NCI-H345 treated with DMSO at 0.1 percent for 48 hours (cell line): ENCODE results near the gene PAQR9.

Source experiments
- DNase-seq: peaks from one replicate; lab custom pipeline; 2025; ENCODE audit not compliant: unreplicated experiment; lab: John Stamatoyannopoulos, UW

The PAQR9 gene

GRCh38 chr3:142983318-142983717, 19.8 kb upstream of the PAQR9 start:
- DNase-seq, result no peak

- DNase-seq, result no peak
Measured at GRCh38 chr3:142982038-142982773, 18.7 kb upstream of the PAQR9 start.

DNA sequence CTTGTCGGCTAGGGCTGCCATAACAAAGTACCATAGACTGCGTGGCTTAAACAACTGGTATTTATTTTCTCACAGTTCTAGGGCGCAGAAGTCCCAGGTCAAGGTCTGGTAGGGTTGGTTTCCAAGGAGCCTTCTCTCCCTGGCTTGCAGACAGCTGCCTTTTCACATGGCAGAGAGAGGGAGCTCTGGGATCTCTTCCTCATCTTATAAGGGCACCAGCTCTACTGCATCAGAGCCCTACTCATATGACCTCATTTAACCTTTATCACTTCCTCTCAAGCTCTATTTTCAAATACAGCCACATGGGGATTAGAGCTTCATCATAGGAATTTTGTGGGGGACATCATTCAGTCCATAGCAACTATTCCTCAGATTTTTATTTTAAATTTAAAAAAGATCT, 17.6 kb upstream of the PAQR9 start:
- no peak for DNase-seq

- DNase-seq, result no peak
Measured at GRCh38 chr3:142977399-142977728, 13.9 kb upstream of the PAQR9 start.

GRCh38 chr3:142976621-142977398, 13.3 kb upstream of the PAQR9 start:
- DNase-seq, result no peak

DNA sequence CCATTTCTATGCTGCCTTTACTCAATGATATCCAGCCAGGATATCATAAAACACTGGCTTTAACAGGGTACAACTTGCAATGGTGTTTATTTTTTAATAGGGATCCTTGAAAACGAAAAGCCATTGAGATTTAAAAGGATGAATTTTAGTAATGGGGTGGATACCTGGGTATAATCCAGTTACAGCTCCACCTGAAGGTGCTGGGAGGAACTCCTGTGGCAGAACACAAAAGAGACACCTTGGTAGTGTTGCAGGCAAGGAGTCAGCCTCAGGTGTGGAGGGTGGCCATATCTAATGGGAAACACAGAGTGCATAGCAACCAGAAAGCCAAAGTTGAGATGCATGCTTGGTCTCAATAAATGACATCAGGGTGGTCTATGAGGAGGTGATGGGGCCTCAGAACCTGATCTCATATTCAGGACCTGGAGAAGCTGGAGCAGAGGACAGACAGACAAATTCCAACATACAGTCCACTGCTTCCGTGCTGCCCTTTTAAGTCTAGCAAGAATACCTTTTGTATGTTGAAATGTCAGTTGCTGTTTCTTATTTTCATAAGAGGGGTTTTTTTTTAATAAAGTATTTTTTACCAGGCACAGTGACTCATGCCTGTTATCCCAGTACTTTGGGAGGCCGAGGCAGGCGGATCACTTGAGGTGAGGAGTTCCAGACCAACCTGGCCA, 12.0 kb upstream of the PAQR9 start:
- no peak for DNase-seq

DNA sequence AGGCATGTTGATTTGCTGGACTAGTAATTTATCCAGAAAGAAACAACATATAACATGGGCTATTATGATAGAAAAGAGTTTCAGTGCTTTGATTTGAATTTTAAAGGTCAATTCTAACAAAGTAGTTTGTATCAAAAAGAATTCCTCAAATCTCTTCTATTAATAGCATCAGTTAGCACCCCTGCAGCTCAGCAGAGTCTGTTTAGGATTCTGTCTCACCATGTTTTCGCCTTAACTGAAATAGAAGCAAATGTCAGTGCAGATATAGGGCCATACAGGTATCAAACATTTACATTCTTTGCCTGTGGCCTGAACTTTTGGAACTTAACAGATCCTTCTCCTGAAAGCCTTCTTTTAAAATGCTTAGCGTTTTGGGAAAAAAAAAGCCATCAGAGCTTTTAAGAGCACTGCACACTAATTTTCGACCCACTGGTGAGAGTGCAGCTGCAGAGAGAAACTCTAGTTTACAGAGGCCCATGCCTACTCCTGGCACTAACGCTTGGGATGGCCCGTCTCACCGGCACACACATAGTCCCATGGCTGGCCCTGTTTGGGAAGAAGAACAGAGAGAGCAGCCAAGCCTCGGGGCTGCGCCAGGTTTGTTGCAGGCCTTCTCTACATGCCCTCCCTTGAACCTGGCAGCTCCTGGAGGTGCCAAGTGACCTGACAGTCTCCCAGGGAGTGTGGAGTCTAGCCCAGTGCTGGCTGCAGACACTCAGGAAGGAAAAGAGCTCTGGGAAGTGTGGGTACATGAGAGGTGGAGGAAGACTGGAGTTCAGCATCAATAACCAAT, 9.9 kb upstream of the PAQR9 start:
- no peak for DNase-seq

DNA sequence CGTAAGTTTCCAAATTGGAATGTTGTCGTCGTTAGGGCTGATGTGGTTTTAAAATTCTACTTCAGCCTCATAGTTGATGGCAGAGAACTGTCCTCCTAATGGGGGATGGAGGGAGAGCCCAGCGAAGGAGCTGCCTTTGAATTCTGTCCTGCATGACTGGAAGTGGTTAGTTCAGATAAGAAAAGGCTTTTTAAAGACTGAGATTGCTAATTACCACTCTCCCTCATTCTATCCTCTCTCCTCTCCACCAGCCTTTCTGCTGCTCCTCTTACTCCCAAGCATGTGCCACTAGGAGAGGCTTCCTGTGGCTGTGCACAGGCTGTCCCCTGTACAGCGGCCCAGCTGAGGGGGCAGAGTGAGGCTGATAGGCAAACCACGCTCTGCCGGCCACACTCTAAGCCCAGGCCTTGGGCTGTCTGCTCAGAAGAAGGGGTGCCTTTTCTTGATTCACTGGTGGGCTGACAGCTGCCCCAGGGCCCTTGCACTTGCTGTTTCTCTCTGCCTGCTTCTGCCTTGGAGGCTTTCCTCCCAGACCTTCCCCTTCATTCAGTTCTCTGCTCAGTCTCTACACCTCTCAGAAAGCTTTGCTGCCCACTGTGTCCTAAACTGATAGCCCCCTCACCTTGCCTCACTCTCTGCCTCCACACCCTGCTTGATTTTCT, 8.7 kb upstream of the PAQR9 start:
- no peak for DNase-seq

DNA sequence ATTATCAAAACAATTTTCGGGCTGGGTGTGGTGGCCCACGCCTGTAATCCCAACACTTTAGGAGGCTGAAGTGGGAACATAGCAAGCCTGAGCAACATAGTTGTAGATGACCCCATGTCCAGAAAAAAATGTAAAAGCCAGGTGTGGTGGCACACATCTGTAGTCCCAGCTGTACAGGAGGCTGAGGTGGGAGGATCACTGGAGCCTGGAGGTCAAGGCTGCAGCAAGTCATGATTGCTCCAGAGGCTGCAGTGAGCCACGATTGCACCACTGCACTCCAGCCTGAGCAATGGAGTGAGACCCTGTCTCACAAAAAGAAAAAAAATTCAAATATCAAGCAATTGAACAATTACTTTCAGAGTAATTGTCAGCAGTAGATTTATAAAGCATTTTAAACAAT, 8.0 kb upstream of the PAQR9 start:
- no peak for DNase-seq

GRCh38 chr3:142968319-142969025, 5.0 kb upstream of the PAQR9 start:
- no peak for DNase-seq

DNA sequence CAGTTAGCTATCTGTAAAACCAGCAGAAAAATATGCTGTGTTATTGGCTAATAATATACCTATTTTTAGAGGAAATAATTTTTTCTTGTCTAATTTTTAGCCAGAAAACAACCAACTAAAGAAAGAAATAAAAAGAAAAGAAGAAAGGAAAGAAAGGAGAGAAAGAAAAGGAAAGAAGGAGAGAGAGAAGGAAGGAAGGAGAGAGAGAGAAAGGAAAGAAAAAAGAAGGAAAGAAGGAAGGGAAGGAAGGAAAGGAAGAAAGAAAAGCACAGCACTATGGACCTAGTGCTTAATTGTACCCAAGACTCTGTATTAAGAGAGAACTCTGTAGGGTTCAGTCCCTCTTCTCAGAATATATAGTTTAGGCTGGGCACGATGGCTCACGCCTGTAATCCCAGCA, 3.3 kb upstream of the PAQR9 start:
- DNase-seq, result no peak

- no peak for DNase-seq
Measured at GRCh38 chr3:142965581-142965980, 2.1 kb upstream of the PAQR9 start.

- DNase-seq, result no peak
Measured at GRCh38 chr3:142963234-142963515, 299 bp downstream of the PAQR9 start.

DNA sequence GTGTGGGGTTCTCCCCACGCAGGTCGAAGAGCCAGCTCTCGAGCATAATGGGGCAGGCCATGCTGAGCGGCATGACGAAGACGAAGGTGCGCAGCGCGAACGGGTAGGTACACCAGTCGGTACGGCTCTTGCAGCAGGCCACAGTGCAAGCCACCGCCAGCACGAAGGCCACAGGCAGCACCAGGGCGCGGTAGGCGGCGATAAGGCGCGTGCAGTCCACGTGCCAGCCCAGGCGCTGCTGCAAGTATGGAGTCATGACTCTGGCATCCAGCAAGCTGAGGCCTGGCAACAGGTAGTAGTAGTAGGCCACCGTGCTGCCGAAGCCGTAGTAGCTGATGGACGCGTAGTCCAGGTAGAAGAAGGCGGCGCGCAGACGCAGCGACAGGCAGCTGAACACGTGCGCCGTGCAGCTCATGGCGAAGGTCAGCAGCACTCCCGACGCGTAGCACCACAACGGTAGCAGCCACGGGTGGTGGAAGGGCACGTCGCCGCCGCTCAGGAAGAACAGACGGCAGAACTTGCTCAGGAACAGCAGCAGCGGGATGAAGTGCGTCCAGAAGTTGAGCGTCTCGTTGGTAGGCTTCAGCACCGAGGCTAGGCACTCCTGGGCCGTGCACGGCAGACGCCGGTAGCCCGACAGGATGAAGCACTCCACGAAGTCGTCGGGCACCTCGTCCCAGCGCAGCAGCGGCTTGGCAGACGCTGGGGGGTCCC, 797 bp downstream of the PAQR9 start:
- DNase-seq, result no peak

- DNase-seq, result no peak
Measured at GRCh38 chr3:142962175-142962519, 1.3 kb downstream of the PAQR9 start.

GRCh38 chr3:142961539-142961938, 1.9 kb downstream of the PAQR9 start:
- no peak for DNase-seq

- DNase-seq, result no peak
Measured at GRCh38 chr3:142960322-142960850, 3.1 kb downstream of the PAQR9 start.

GRCh38 chr3:142958707-142959106, 4.8 kb downstream of the PAQR9 start:
- no peak for DNase-seq

DNA sequence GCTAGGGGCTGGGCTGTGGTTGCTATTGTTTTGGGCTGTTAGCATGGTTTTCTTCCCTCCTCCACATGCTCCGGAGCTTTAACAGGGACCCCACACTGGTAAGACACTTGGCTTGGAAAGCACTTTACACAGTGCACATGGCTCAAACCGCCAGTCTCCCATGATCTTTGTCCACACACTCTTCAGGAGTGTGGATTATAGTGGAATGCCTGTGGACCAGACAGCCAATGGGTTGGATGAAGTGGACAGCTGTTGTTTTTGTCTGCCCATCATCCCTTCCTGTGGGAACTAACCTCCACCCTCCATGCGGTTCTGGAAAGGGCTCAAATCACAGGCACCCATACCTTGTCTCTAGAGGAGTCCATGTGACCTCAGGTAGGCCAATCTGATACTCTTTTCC, 10.0 kb downstream of the PAQR9 start:
- no peak for DNase-seq
